Ureter (tissue), 1 donor: ENCODE results near the gene DYNLL1. TPM values are rescaled to one million over a fixed set of nuclear protein-coding genes. Genes with fewer than 3 reads are reported as not detected.

Source experiments
- total RNA-seq: library from RNA; stranded (reverse); gene quantifications from one replicate; pipeline ENCODE4 v1.2.4, GENCODE V29; 2023
- donor health status: DM: yes; HTN: yes; CAD: no.

Gene DYNLL1
- total RNA-seq, 1 donor from 2014 or later = 313 TPM

Other genes with a start within 250 kb of the DYNLL1 start
- 166 TPM for gene PXN, start 230.4 kb upstream of the DYNLL1 start, total RNA-seq
- 8,888 TPM for gene RNU4-2, start 204.2 kb upstream of the DYNLL1 start, total RNA-seq
- 1,538 TPM for gene RNU4-1, start 202.9 kb upstream of the DYNLL1 start, total RNA-seq
- not detected for gene SIRT4, start 193.8 kb upstream of the DYNLL1 start, total RNA-seq
- gene PLA2G1B, start 168.3 kb upstream of the DYNLL1 start, total RNA-seq = not detected
- gene MSI1, start 126.9 kb upstream of the DYNLL1 start, total RNA-seq = 1.4 TPM
- gene COX6A1, start 58.0 kb upstream of the DYNLL1 start, total RNA-seq = 321 TPM
- 15.8 TPM for gene TRIAP1, start 49.7 kb upstream of the DYNLL1 start, total RNA-seq
- 22.5 TPM for gene GATC, start 49.7 kb upstream of the DYNLL1 start, total RNA-seq
- gene SRSF9, start 26.4 kb upstream of the DYNLL1 start, total RNA-seq = 155 TPM
- 28.8 TPM for gene COQ5, start 33.0 kb downstream of the DYNLL1 start, total RNA-seq
- gene RNF10, start 38.2 kb downstream of the DYNLL1 start, total RNA-seq = 236 TPM
- gene POP5, start 85.3 kb downstream of the DYNLL1 start, total RNA-seq = 54.6 TPM
- 5.9 TPM for gene CABP1, start 144.5 kb downstream of the DYNLL1 start, total RNA-seq
- 150 TPM for gene MLEC, start 191.0 kb downstream of the DYNLL1 start, total RNA-seq
- gene UNC119B, start 214.3 kb downstream of the DYNLL1 start, total RNA-seq = 28.4 TPM
- gene ACADS, start 229.7 kb downstream of the DYNLL1 start, total RNA-seq = 14.2 TPM